ENCODE data around the gene MYH11. TPM values are rescaled to one million over a fixed set of nuclear protein-coding genes. Genes with fewer than 3 reads are reported as not detected.
"Not testable (repeated sequence)": the region's sequence is repeated elsewhere in the genome, so short reads cannot be mapped to it uniquely, and the experiment has no call there.

The MYH11 gene
- total RNA-seq, 3 donors from 2014 or later = 11.7 to 144 (median 96.6) TPM

- H3K27ac ChIP-seq = no peak overlapping the region
- no peaks in the 10 kb centered on the region for H3K36me3 ChIP-seq
- H3K4me1 ChIP-seq = no peaks in the 10 kb centered on the region
These were observed 127.7 kb downstream of the MYH11 start for GRCh38 chr16:15729152-15729551.

GRCh38 chr16:15727697-15728096, 129.1 kb downstream of the MYH11 start:
- H3K27ac ChIP-seq; H3K9me3 ChIP-seq; intact Hi-C loops (cut with DNase I; ENCODE audit: low total_unique reads); H3K36me3 ChIP-seq; H3K4me1 ChIP-seq; H3K27me3 ChIP-seq; H3K4me3 ChIP-seq; DNase-seq (ENCODE audit: low spot score in 2 of 2): not testable (repeated sequence)

More at GRCh38 chr16:15729152-15729551, 127.7 kb downstream of the MYH11 start:
- Histone ChIP-seq H3K4me3 (no peak overlapping the region), H3K27me3 (no peaks in the 10 kb centered on the region), H3K9me3 (no peaks in the 10 kb centered on the region)
- DNase-seq (ENCODE audit: low spot score in 2 of 2) = no peak
- TF ChIP-seq POLR2A (IDR thresholded peaks at IDR 0.05) (no peak), CTCF (IDR thresholded peaks at IDR 0.05) (no peak), POLR2AphosphoS5 (IDR thresholded peaks at IDR 0.05) (no peak)
- intact Hi-C loops (cut with DNase I; ENCODE audit: low total_unique reads) = no loop called here

- H3K27ac ChIP-seq = no peak overlapping the region
- H3K9me3 ChIP-seq = no peaks in the 10 kb centered on the region
- DNase-seq (ENCODE audit: low spot score in 2 of 2) = no peak
- intact Hi-C loops (cut with DNase I; ENCODE audit: low total_unique reads) = no loop called here
- TF ChIP-seq POLR2A (IDR thresholded peaks at IDR 0.05) (no peak), CTCF (IDR thresholded peaks at IDR 0.05) (no peak), POLR2AphosphoS5 (IDR thresholded peaks at IDR 0.05) (no peak)
- H3K36me3 ChIP-seq = no peaks in the 10 kb centered on the region
- H3K27me3 ChIP-seq = no peaks in the 10 kb centered on the region
- H3K4me3 ChIP-seq = no peak overlapping the region
- H3K4me1 ChIP-seq = no peaks in the 10 kb centered on the region
These were observed 130.1 kb downstream of the MYH11 start for GRCh38 chr16:15726715-15727114.

- no peak for TF ChIP-seq POLR2AphosphoS5 (IDR thresholded peaks at IDR 0.05)
- TF ChIP-seq CTCF (IDR thresholded peaks at IDR 0.05) = no peak
- Histone ChIP-seq H3K4me1 (no peaks in the 10 kb centered on the region), H3K27me3 (no peaks in the 10 kb centered on the region), H3K27ac (no peak overlapping the region), H3K4me3 (no peak overlapping the region), H3K36me3 (no peaks in the 10 kb centered on the region), H3K9me3 (no peaks in the 10 kb centered on the region)
- DNase-seq (ENCODE audit: low spot score in 2 of 2) = no peak
- intact Hi-C loops (cut with DNase I; ENCODE audit: low total_unique reads) = no loop called here
These were observed 131.1 kb downstream of the MYH11 start for GRCh38 chr16:15725641-15726240.

- H3K9me3 ChIP-seq = no peaks in the 10 kb centered on the region
- H3K36me3 ChIP-seq = no peaks in the 10 kb centered on the region
- no peak for DNase-seq (ENCODE audit: low spot score in 2 of 2)
- intact Hi-C loops (cut with DNase I; ENCODE audit: low total_unique reads) = no loop called here
- no peaks in the 10 kb centered on the region for H3K27me3 ChIP-seq
- H3K27ac ChIP-seq = no peak overlapping the region
- TF ChIP-seq POLR2A (IDR thresholded peaks at IDR 0.05) (no peak), POLR2AphosphoS5 (IDR thresholded peaks at IDR 0.05) (no peak), CTCF (IDR thresholded peaks at IDR 0.05) (no peak)
- H3K4me1 ChIP-seq = no peaks in the 10 kb centered on the region
- H3K4me3 ChIP-seq = no peak overlapping the region
These were observed 133.0 kb downstream of the MYH11 start for GRCh38 chr16:15723808-15724207.

GRCh38 chr16:15721018-15721417, 135.8 kb downstream of the MYH11 start:
- no peaks in the 10 kb centered on the region for H3K27me3 ChIP-seq
- no peaks in the 10 kb centered on the region for H3K9me3 ChIP-seq
- no peak for DNase-seq (ENCODE audit: low spot score in 2 of 2)
- H3K4me1 ChIP-seq = no peaks in the 10 kb centered on the region
- intact Hi-C loops (cut with DNase I; ENCODE audit: low total_unique reads) = no loop called here
- H3K4me3 ChIP-seq = no peak overlapping the region
- H3K36me3 ChIP-seq = no peaks in the 10 kb centered on the region
- H3K27ac ChIP-seq = no peak overlapping the region
- TF ChIP-seq POLR2A (IDR thresholded peaks at IDR 0.05) (no peak), CTCF (IDR thresholded peaks at IDR 0.05) (no peak), POLR2AphosphoS5 (IDR thresholded peaks at IDR 0.05) (no peak)

Data from breast epithelium (tissue), 4 donors.